ENCODE data around the gene PEX5L.

The PEX5L gene

GRCh38 chr3:179842061-179842460 is 194.7 kb downstream of the PEX5L start:
- TF ChIP-seq, protein P1, sequence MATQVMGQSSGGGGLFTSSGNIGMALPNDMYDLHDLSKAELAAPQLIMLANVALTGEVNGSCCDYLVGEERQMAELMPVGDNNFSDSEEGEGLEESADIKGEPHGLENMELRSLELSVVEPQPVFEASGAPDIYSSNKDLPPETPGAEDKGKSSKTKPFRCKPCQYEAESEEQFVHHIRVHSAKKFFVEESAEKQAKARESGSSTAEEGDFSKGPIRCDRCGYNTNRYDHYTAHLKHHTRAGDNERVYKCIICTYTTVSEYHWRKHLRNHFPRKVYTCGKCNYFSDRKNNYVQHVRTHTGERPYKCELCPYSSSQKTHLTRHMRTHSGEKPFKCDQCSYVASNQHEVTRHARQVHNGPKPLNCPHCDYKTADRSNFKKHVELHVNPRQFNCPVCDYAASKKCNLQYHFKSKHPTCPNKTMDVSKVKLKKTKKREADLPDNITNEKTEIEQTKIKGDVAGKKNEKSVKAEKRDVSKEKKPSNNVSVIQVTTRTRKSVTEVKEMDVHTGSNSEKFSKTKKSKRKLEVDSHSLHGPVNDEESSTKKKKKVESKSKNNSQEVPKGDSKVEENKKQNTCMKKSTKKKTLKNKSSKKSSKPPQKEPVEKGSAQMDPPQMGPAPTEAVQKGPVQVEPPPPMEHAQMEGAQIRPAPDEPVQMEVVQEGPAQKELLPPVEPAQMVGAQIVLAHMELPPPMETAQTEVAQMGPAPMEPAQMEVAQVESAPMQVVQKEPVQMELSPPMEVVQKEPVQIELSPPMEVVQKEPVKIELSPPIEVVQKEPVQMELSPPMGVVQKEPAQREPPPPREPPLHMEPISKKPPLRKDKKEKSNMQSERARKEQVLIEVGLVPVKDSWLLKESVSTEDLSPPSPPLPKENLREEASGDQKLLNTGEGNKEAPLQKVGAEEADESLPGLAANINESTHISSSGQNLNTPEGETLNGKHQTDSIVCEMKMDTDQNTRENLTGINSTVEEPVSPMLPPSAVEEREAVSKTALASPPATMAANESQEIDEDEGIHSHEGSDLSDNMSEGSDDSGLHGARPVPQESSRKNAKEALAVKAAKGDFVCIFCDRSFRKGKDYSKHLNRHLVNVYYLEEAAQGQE (IDR thresholded peaks at IDR 0.05; ENCODE audit: low read depth) = no peak
- TF ChIP-seq EP300 (IDR thresholded peaks at IDR 0.05; ENCODE audit: borderline replicate concordance) (no peak), TCF12 (IDR thresholded peaks at IDR 0.05; ENCODE audit: low read depth) (no peak), YY1 (IDR thresholded peaks at IDR 0.05; ENCODE audit: low read depth) (no peak), MAX (IDR thresholded peaks at IDR 0.05) (no peak), NFIC (IDR thresholded peaks at IDR 0.05) (no peak), FOXM1 (IDR thresholded peaks at IDR 0.05; ENCODE audit: borderline replicate concordance, low read depth) (no peak), CREB1 (IDR thresholded peaks at IDR 0.05; ENCODE audit: low read depth) (no peak), TEAD4 (IDR thresholded peaks at IDR 0.05) (no peak), TAF1 (IDR thresholded peaks at IDR 0.05; ENCODE audit: low read depth) (no peak), RAD21 (IDR thresholded peaks at IDR 0.05; ENCODE audit: low read depth) (no peak), EGR1 (IDR thresholded peaks at IDR 0.05) (no peak), CEBPB (IDR thresholded peaks at IDR 0.05) (no peak), ZBTB7A (IDR thresholded peaks at IDR 0.05; ENCODE audit: low read depth) (no peak)
- TF ChIP-seq, protein P2, sequence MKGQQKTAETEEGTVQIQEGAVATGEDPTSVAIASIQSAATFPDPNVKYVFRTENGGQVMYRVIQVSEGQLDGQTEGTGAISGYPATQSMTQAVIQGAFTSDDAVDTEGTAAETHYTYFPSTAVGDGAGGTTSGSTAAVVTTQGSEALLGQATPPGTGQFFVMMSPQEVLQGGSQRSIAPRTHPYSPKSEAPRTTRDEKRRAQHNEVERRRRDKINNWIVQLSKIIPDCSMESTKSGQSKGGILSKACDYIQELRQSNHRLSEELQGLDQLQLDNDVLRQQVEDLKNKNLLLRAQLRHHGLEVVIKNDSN (IDR thresholded peaks at IDR 0.05) = no peak

GRCh38 chr3:179840985-179841384 is 195.8 kb downstream of the PEX5L start:
- no peak for TF ChIP-seq TCF12 (IDR thresholded peaks at IDR 0.05; ENCODE audit: low read depth)
- TF ChIP-seq, protein P2 (IDR thresholded peaks at IDR 0.05) = no peak
- no peak for TF ChIP-seq RAD21 (IDR thresholded peaks at IDR 0.05; ENCODE audit: low read depth)
- peak; percentile 74 for TF ChIP-seq TEAD4 (IDR thresholded peaks at IDR 0.05)
- no peak for TF ChIP-seq EP300 (IDR thresholded peaks at IDR 0.05; ENCODE audit: borderline replicate concordance)
- TF ChIP-seq ZBTB7A (IDR thresholded peaks at IDR 0.05; ENCODE audit: low read depth) = 0 out of 2 replicates have a peak, but pooled peaks have one; percentile 43
- no peak for TF ChIP-seq TAF1 (IDR thresholded peaks at IDR 0.05; ENCODE audit: low read depth)
- TF ChIP-seq EGR1 (IDR thresholded peaks at IDR 0.05) = no peak
- no peak for TF ChIP-seq MAX (IDR thresholded peaks at IDR 0.05)
- no peak for TF ChIP-seq YY1 (IDR thresholded peaks at IDR 0.05; ENCODE audit: low read depth)
- TF ChIP-seq NFIC (IDR thresholded peaks at IDR 0.05) = peak; percentile 73
- TF ChIP-seq CEBPB (IDR thresholded peaks at IDR 0.05) = no peak
- TF ChIP-seq FOXM1 (IDR thresholded peaks at IDR 0.05; ENCODE audit: borderline replicate concordance, low read depth) = no peak
- no peak for TF ChIP-seq CREB1 (IDR thresholded peaks at IDR 0.05; ENCODE audit: low read depth)
- TF ChIP-seq, protein P1 (IDR thresholded peaks at IDR 0.05; ENCODE audit: low read depth) = no peak

- TF ChIP-seq EP300 (IDR thresholded peaks at IDR 0.05; ENCODE audit: borderline replicate concordance) (no peak), TCF12 (IDR thresholded peaks at IDR 0.05; ENCODE audit: low read depth) (no peak), EGR1 (IDR thresholded peaks at IDR 0.05) (no peak), RAD21 (IDR thresholded peaks at IDR 0.05; ENCODE audit: low read depth) (no peak), CREB1 (IDR thresholded peaks at IDR 0.05; ENCODE audit: low read depth) (no peak), FOXM1 (IDR thresholded peaks at IDR 0.05; ENCODE audit: borderline replicate concordance, low read depth) (no peak), YY1 (IDR thresholded peaks at IDR 0.05; ENCODE audit: low read depth) (no peak), TEAD4 (IDR thresholded peaks at IDR 0.05) (no peak), CEBPB (IDR thresholded peaks at IDR 0.05) (no peak), NFIC (IDR thresholded peaks at IDR 0.05) (no peak), MAX (IDR thresholded peaks at IDR 0.05) (no peak), ZBTB7A (IDR thresholded peaks at IDR 0.05; ENCODE audit: low read depth) (no peak), TAF1 (IDR thresholded peaks at IDR 0.05; ENCODE audit: low read depth) (no peak)
- TF ChIP-seq, protein P1 (IDR thresholded peaks at IDR 0.05; ENCODE audit: low read depth) = no peak
- TF ChIP-seq, protein P2 (IDR thresholded peaks at IDR 0.05) = no peak
These were observed 199.4 kb downstream of the PEX5L start for GRCh38 chr3:179837374-179837773.
